GM12878 (cell line): ENCODE measurements around the gene CCL3.

Source experiments
- BCL11A ChIP-seq: IDR thresholded peaks from 2 replicates; pipeline ENCODE4 v1.6.1; 2011; ENCODE audit warnings: low read depth, low read length
- BRCA1 ChIP-seq: IDR thresholded peaks from 2 replicates; pipeline ENCODE4 v1.6.1; 2011; ENCODE audit warnings: low read depth, low read length, improper control_type of control experiment
- CREM ChIP-seq: IDR thresholded peaks from 2 replicates; pipeline ENCODE4 v1.6.1; 2014; ENCODE audit warnings: antibody characterized with exemption, low read depth
- ETV6 ChIP-seq, 2 experiments: fragments of 450-650 bp in 1 of 2; IDR thresholded peaks in 1 of 2; conservative IDR thresholded peaks in 1 of 2; 2 replicates each; pipeline ENCODE4 v1.6.1; 2014; ENCODE audit warnings: antibody characterized with exemption in 1 of 2, borderline replicate concordance in 1 of 2, low read depth in 1 of 2, mild to moderate bottlenecking in 1 of 2, moderate library complexity in 1 of 2
- GABPA ChIP-seq: IDR thresholded peaks from 2 replicates; pipeline ENCODE4 v1.6.1; 2014; ENCODE audit warnings: antibody characterized with exemption, low read depth, mild to moderate bottlenecking, inconsistent platforms
- MYC ChIP-seq: IDR thresholded peaks from 2 replicates; pipeline ENCODE4 v1.6.1; 2011; ENCODE audit warnings: mild to moderate bottlenecking, low read length, moderate library complexity, inconsistent platforms; ENCODE audit not compliant: insufficient read depth, insufficient replicate concordance, insufficient read length, severe bottlenecking
- RAD21 ChIP-seq: IDR thresholded peaks from 2 replicates; pipeline ENCODE4 v1.6.1; 2011; ENCODE audit warnings: mild to moderate bottlenecking, low read depth, low read length, moderate library complexity; ENCODE audit not compliant: insufficient read depth
- SP1 ChIP-seq: IDR thresholded peaks from one replicate; pipeline ENCODE4 v1.6.1; 2011; ENCODE audit warnings: low read depth, low read length
- YY1 ChIP-seq: IDR thresholded peaks from 2 replicates; pipeline ENCODE4 v1.6.1; 2011; ENCODE audit warnings: low read depth, mild to moderate bottlenecking, low read length
- TF ChIP-seq, protein P1 (sequence below), 3 experiments: IDR thresholded peaks in 2 of 3; conservative IDR thresholded peaks in 1 of 3; 2 replicates each; pipeline ENCODE4 v1.5.1; 2011; ENCODE audit warnings: low read depth in 3 of 3, low read length in 3 of 3, mild to moderate bottlenecking in 3 of 3, control low read depth in 2 of 3, moderate library complexity in 2 of 3, inconsistent platforms in 1 of 3, mixed read lengths in 1 of 3; ENCODE audit not compliant: control insufficient read depth in 2 of 3, insufficient read depth in 1 of 3; ENCODE audit errors: extremely low read depth in 1 of 3

DNA sequence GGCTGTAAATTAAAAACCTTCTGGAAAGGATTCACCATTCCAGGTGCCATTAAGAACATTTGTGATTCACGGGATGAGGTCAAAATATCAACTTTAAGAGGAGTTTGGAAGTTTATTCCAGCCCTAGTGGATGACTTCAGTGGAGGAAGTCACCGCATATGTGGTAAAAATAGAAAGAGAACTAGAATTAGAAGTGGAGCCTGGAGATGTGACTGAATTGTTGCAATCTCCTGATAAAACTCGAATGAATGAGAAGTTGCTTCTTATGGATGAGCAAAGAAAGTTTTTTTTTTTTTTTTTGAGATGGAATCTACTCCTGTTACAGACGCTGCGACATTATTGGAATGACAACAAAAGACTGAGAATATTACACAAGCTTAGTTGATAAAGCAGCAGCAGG lies 40.4 kb upstream of the CCL3 start:
- TF ChIP-seq MYC, result no peak
- TF ChIP-seq CREM, result no peak
- TF ChIP-seq, protein P1, sequence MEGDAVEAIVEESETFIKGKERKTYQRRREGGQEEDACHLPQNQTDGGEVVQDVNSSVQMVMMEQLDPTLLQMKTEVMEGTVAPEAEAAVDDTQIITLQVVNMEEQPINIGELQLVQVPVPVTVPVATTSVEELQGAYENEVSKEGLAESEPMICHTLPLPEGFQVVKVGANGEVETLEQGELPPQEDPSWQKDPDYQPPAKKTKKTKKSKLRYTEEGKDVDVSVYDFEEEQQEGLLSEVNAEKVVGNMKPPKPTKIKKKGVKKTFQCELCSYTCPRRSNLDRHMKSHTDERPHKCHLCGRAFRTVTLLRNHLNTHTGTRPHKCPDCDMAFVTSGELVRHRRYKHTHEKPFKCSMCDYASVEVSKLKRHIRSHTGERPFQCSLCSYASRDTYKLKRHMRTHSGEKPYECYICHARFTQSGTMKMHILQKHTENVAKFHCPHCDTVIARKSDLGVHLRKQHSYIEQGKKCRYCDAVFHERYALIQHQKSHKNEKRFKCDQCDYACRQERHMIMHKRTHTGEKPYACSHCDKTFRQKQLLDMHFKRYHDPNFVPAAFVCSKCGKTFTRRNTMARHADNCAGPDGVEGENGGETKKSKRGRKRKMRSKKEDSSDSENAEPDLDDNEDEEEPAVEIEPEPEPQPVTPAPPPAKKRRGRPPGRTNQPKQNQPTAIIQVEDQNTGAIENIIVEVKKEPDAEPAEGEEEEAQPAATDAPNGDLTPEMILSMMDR (IDR thresholded peaks at IDR 0.05 in 2 of 3, conservative IDR thresholded peaks at IDR 0.05 in 1 of 3; ENCODE audit: control insufficient read depth in 2 of 3, extremely low read depth in 1 of 3, insufficient read depth in 1 of 3, low read depth in 3 of 3, low read length in 3 of 3), result no peak
- TF ChIP-seq ETV6 (conservative IDR thresholded peaks at IDR 0.05 in 1 of 2, IDR thresholded peaks at IDR 0.05 in 1 of 2; ENCODE audit: borderline replicate concordance in 1 of 2, low read depth in 1 of 2), result no peak
- TF ChIP-seq RAD21, result no peak
- no peak for TF ChIP-seq GABPA
- TF ChIP-seq SP1, result no peak
- TF ChIP-seq BRCA1, result no peak
- TF ChIP-seq YY1, result no peak
- no peak for TF ChIP-seq BCL11A
